Activated naive CD4-positive, alpha-beta T cell treated with anti-CD3 and anti-CD28 coated beads, Interleukin-2, amount 50 U/mL, for 16 hours (primary cell): ENCODE results near the gene GUCY1B1.
A peak's percentile ranks its signal among the peaks of the same experiment; 100 is the strongest.

Experiments
- DNase-seq: peaks from one replicate; pipeline ENCODE4 v3.0.0-alpha.2; 2020

The GUCY1B1 gene

GRCh38 chr4:155758481-155759371, at the start of gene GUCY1B1:
Gene GUCY1B1 (plus strand): TSS chr4:155759021. CDS start chr4:155759141, 120 bp downstream.
- peak; percentile 58 for DNase-seq

- no peak for DNase-seq
Observed at GRCh38 chr4:155709918-155710317, 48.9 kb upstream of the GUCY1B1 start.

DNA sequence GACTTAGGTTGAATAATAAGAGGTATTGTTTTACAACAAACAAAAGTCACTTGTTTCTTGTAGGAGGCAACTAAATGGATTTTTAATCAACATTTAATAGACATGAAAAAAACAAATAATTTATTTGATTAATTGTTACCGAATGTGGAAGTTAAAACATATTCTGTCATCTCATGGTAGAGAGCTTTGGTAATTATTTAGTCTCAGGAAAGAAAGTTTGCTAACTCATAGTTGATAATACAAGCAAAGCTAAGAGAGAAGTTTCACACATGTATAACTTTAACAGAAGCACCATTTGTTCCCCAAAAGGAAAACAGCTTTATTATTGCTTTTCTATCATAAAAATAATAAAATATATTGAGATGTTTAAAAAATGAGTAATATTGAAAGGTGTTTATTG, 47.3 kb upstream of the GUCY1B1 start:
- no peak for DNase-seq

DNA sequence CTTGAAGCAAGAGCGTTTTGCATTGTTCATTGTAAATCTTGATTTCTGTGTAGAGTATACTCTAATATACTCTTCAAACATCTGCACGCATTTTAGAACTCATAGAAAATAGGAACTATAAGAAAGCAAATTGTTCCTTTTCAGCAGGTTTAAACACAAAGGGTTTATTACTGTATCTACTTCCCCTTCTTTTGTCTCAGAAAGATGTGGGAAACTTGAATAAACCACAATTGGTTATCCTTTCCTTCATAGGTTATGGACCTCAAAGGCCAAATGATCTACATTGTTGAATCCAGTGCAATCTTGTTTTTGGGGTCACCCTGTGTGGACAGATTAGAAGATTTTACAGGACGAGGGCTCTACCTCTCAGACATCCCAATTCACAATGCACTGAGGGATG, 46.0 kb upstream of the GUCY1B1 start:
- no peak for DNase-seq

GRCh38 chr4:155713911-155714310, 44.9 kb upstream of the GUCY1B1 start:
- DNase-seq, result no peak

DNA sequence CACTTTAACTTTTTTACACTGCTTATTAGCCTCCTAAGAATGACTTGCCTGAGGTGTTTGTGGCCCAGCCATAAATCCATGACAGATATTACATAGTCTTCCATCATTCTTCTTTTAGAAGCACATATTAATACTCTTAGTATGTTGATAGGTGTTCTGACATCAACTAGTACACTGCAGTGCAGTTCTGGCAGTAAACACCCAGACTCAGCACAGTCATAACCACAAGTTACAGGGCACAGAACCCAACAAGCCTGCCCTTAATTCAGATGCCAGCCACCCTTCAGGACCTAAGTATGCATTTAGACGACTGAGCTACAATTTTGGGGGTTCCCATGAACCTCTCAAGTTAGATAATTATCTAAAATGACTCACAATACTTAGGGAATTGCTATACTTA, 36.5 kb upstream of the GUCY1B1 start:
- no peak for DNase-seq

DNA sequence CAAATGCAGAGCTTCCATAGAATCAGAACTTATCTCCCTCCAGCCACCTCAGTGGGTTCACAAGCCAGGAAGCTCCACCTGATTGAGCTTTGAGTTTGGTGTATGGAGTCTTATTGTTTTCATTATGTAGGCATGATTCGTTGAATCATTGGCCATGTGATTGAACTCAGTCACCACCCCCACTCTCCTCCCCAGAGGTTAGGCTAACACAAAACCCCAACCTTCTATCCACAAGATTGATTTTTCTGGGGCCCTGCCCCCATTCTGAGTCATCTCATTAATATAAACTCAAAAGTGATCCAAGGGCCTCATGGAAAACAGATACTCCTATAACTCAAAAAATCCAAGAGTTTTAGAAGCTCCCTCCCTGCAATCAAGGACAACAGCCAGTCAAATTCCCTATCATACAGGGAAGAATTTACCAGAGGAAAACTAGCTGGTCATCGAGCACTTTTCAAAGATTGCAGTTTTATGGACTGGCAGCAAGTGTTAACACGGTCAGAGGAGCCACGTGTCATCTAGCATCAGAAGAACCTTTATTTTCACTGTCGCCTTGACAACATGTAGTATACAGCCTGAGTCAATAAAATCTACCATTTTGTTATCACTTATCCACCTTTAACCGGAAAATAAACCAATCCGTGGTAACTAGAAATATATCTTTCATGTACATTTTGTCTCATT, 35.9 kb upstream of the GUCY1B1 start:
- no peak for DNase-seq

- DNase-seq, result no peak
Observed at GRCh38 chr4:155724731-155725130, 34.1 kb upstream of the GUCY1B1 start.

- DNase-seq, result no peak
Observed at GRCh38 chr4:155734065-155734464, 24.8 kb upstream of the GUCY1B1 start.

- DNase-seq, result no peak
Observed at GRCh38 chr4:155734951-155735350, 23.9 kb upstream of the GUCY1B1 start.

- DNase-seq, result no peak
Observed at GRCh38 chr4:155735496-155735895, 23.3 kb upstream of the GUCY1B1 start.

DNA sequence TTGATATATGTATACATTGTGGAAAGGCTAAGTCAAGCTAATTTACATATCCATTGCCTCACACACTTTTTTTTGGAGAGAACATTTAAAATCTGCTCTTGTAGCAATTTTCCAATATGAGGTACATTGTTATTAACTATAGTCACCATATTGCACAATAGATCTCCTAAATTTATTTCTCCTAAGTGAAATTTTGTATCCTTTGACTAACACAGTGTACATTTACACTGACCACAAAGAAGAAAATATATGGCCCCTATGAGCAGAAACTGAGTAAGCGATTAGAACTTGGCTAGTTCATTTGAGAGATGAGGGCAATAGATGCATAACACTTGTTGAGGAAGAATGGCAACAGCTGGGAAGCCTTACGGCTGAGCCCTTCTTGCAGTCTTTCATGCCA, 20.3 kb upstream of the GUCY1B1 start:
- no peak for DNase-seq

DNA sequence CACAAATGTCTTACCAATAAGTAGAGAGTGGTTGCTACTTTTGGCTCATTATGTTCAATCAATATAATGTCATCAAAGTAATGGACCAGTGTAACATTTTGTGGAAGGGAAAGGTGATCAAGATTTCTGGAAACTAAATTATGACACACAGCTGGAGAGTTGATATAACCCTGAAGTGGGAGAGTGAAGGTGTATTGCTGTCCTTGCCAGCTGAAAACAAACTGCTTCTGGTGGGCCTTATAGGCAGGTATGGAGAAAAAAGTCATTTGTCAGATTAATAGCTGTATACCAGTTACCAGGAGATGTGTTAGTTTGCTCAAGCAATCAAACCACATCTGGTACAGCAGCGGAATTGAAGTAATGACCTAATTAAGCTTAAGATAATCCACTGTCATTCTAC, 17.3 kb upstream of the GUCY1B1 start:
- DNase-seq, result no peak

DNA sequence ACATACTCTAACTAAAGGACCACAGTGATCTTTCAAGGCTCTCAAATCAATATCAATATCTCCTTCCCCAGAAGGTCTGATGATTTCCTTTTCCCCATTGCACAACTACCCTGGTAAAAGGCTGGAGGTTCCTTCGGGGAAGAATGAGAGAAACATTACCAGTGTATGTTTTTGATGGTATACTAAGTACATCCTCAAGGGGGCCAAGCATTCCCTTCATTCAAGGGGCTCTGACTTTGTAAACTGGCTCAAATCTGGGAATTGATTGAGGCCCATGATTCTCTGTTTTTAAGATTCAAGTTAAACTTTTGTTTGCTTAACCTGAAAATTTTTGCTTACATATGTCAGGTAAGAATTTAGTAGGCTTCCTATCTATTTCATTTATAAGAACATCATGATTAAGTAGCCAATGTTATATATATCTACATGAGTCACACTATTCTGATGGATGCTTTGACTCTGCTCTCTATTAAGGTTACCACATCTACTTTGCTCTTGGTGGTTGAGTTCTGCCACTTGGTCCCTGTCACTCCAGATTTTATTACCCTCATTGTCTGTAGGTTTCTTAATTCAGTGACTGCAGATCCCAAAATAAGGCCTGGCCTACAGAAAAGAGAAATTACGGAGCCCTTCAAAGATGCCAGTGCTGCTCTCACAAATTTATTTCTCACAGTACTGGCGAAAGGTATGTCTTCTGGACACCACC, 16.4 kb upstream of the GUCY1B1 start:
- DNase-seq, result no peak

GRCh38 chr4:155745984-155746383, 12.8 kb upstream of the GUCY1B1 start:
- DNase-seq, result no peak

GRCh38 chr4:155748039-155748438, 10.8 kb upstream of the GUCY1B1 start:
- DNase-seq, result no peak

- no peak for DNase-seq
Observed at GRCh38 chr4:155749041-155749440, 9.8 kb upstream of the GUCY1B1 start.

DNA sequence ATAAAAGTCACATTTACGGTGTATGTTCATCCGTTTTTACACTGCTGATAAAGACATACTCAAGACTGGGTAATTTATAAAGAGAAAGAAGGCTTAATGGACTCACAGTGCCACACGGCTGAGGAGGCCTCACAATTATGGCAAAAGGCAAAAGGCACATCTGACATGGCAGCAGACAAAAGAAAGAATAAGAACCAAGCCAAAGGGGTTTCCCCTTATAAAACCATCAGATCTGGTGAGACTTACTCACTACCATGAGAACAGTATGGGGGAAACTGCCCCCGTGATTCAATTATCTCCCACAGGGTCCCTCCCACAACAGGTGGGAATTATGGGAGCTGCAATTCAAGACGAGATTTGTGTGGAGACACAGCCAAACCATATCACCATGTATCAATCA, 7.3 kb upstream of the GUCY1B1 start:
- DNase-seq, result no peak

DNA sequence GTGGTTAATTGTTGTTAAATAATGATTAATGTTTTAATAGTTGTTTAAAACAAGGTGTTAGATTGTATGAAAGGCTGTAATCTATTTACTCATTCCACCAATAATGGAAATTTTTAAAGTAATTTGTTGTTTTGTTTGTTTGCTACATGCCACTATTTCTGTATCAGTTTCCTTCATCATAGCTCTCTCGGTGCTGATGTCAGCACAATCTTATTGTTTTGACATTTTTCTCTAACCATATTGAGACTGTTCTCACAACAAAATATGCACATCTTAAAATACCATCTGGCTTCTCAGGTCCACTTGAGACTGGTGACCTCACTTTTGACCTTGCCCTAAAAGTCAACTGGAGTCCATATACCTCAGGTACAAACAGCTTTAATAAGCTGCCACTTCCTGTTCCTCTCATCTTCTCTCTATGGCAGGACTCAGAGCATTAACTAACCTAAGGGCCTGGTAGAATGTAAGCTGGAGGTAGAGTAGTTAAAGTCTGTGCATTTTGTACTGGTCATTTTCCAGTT, 1.0 kb upstream of the GUCY1B1 start:
- no peak for DNase-seq

DNA sequence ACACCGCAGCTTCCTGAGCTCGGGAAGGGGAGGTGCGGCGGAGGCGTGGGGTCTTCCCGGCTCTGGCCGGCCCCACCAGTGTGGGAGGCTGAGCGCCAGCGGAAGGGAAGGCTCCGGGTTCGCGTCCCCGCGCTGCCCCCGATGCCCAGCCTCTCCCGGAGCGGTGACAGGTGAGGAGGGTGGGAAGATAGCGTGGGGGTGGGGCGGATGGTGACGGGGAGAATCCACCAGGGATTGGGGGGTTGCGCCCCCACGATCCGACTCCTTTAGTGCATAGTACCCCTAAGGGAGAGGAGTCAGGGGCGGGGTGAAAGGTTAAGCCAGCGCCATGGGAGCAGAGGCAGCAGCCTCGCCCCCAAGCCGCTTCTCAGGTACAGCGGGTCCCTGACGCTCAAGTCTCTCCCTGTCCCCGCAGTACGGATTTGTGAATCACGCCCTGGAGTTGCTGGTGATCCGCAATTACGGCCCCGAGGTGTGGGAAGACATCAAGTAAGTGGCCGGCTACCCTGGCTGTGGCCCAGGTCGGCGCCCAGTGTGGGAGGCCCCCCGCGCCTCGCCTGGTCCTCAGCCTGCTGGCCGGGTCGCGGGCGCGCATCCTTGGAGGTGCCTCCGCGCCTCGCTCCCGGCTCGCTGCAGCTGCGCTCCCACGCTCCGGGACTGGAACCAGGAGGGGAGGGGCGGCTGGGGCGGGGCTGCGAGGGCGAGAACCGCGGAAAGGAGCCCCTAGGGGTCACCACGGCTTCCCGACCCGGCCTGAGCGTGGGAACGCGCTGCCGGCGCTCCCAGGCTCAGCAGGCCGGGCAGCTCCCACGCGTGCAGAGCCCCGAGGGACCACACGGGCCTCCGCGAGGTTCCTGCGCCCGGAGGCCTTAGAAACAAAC, 791 bp downstream of the GUCY1B1 start:
- no peak for DNase-seq

GRCh38 chr4:155761047-155761446, 2.2 kb downstream of the GUCY1B1 start:
- DNase-seq, result no peak

DNA sequence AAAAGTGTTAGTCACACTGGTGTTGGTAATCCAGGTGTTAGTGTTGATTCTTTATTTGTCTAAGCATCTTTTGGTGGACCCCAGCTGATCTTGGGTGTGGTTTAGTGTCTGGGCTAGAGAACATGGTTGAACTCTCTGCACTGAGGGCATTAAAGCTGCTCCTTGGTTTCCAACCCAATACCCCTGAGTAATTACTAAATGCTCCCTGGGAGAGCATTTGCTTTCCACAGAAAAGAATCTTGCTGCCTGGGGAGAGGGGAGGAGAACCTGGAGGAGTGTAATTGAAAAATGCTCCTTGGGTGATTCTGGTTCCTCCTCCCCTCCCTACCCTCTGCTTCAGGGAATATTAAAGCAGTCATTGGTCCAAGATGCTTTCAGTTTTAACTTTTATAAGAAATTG, 3.1 kb downstream of the GUCY1B1 start:
- DNase-seq, result no peak
